Measurements from ENCODE around the gene GTF2F1.

GTF2F1 gene, protein sequence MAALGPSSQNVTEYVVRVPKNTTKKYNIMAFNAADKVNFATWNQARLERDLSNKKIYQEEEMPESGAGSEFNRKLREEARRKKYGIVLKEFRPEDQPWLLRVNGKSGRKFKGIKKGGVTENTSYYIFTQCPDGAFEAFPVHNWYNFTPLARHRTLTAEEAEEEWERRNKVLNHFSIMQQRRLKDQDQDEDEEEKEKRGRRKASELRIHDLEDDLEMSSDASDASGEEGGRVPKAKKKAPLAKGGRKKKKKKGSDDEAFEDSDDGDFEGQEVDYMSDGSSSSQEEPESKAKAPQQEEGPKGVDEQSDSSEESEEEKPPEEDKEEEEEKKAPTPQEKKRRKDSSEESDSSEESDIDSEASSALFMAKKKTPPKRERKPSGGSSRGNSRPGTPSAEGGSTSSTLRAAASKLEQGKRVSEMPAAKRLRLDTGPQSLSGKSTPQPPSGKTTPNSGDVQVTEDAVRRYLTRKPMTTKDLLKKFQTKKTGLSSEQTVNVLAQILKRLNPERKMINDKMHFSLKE

DNA sequence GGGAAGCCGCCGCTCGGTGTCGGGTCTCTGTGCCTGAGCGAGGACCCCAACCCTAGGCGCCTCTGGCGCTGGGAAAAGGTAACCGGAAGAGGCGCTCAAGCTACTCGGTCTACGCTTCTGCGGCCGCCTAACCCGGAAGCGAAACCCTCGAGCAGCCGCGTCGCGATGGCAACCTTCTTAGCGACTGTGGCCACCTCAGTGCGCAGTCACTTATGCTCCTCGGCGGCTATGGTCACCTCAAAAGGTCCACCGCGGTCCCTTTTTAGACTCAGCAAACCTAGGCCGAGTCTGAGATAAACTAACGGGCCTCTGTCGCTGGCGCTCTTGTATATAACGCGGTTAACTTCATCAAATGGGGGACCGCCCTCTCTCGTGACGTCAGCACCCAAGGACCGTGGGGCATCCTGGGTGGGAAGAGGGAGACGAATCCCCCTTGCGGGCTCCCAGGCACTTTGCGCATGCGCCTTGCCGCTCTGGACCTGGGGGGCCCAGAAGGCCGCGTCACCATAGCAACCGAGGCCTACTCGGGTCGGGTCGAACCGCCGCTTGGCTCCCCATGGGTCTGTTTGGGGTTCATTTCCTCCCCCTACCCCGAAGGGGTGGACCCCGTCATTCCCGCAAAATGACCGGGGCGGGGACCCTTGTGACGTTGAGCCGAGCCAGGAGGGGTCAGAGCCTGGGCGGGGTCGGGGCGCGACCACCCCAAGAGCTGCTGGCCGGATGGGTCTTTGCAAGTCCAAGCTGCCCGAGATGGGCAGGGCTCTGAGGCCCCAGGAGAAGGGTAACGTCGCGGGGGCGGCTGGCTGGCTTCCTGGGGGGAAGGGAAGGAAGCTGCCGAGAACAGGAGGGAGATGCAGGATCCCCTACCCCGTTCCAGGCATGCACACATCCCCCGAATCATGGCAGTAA lies at the start of gene GTF2F1:
GTF2F1 (minus strand) TSS at position 91 of the 909 bp plus-strand sequence. CDS start 169 bp downstream, outside the sequence.
- H3K9me3 ChIP-seq (ENCODE audit: low read depth, low read length): no peaks in the 10 kb centered on the region
- peaks cover 27% of the 10 kb centered on the region for H3K36me3 ChIP-seq (ENCODE audit: insufficient read depth, low read length)
- peak; percentile 35 for TF ChIP-seq FOXP2 (optimal IDR thresholded peaks at IDR 0.05; ENCODE audit: control extremely low read depth, extremely low read length, insufficient read depth)
- peak; percentile 75 for TF ChIP-seq POLR2AphosphoS5 (IDR thresholded peaks at IDR 0.05; ENCODE audit: borderline replicate concordance, low read depth, low read length)
- TF ChIP-seq EZH2 (IDR thresholded peaks at IDR 0.05): no peak
- peak; percentile 88 for DNase-seq (ENCODE audit: low read depth, low spot score)
- H3K27ac ChIP-seq: peak within 1 kb of the TSS; percentile 73
- peak within 1 kb of the TSS; percentile 87 for H3K9ac ChIP-seq (ENCODE audit: insufficient read length)
- H3K4me3 ChIP-seq: peak within 1 kb of the TSS; percentile 81

DNA sequence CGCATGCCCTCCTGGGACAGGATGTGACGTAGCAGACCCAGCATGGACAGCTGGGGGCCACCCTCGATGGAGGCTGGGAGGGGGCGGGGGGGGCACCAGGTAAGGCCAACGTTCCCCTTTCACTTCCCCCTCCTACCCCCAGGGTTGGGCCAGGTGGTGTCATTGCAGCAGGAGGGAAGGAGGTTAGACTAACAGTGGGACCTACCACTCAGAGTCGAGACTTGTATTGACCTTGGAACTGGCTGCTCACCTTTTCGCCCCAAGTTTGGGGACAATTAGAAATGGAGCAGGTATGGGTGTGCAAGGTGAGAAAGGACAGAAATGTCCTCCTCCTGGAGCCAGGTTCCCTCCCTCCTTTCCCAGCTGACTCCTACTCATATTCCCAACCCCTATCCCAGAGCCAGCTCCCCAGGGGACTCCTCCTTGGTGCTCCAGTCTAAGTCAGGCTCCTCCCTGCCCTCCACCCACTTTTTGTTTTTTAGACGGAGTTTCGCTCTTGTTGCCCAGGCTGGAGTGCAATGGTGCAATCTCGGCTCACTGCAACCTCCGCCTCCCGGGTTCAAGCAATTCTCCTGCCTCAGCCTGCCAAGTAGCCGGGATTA lies 49.2 kb upstream of the GTF2F1 start:
- no peaks in the 10 kb centered on the region for H3K9me3 ChIP-seq (ENCODE audit: low read depth, low read length)
- H3K36me3 ChIP-seq (ENCODE audit: insufficient read depth, low read length): no peaks in the 10 kb centered on the region
- no peak for DNase-seq (ENCODE audit: low read depth, low spot score)
- no peak overlapping the region for H3K4me3 ChIP-seq
- H3K9ac ChIP-seq (ENCODE audit: insufficient read length): no peak overlapping the region
- no peak overlapping the region for H3K27ac ChIP-seq
- TF ChIP-seq EZH2 (IDR thresholded peaks at IDR 0.05) (no peak), POLR2AphosphoS5 (IDR thresholded peaks at IDR 0.05; ENCODE audit: borderline replicate concordance, low read depth, low read length) (no peak), FOXP2 (optimal IDR thresholded peaks at IDR 0.05; ENCODE audit: control extremely low read depth, extremely low read length, insufficient read depth) (no peak)

DNA sequence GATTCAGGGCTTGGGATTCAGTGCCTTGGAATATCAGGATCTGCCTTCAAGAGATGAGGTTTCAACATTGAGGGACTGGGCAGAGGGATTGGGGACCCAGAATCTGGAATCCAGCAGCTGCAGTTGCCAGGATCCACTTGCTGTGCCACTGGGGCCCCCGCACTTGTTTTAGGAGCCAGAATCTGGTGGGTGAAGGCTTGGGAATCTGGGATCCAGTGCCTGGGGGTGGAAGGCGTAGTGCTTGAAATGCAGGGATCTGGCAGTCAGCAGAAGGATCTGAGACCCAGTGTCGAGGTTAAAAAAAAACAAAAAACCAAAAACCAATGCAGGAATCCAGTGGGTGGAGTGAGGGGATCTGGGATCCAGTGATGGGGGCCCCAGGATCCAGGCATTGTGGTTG lies 47.9 kb upstream of the GTF2F1 start:
- Histone ChIP-seq H3K9ac (ENCODE audit: insufficient read length) (no peak overlapping the region), H3K4me3 (no peak overlapping the region), H3K9me3 (ENCODE audit: low read depth, low read length) (no peaks in the 10 kb centered on the region), H3K36me3 (ENCODE audit: insufficient read depth, low read length) (no peaks in the 10 kb centered on the region), H3K27ac (no peak overlapping the region)
- TF ChIP-seq EZH2 (IDR thresholded peaks at IDR 0.05) (no peak), FOXP2 (optimal IDR thresholded peaks at IDR 0.05; ENCODE audit: control extremely low read depth, extremely low read length, insufficient read depth) (no peak), POLR2AphosphoS5 (IDR thresholded peaks at IDR 0.05; ENCODE audit: borderline replicate concordance, low read depth, low read length) (no peak)
- no peak for DNase-seq (ENCODE audit: low read depth, low spot score)

- H3K36me3 ChIP-seq (ENCODE audit: insufficient read depth, low read length): no peaks in the 10 kb centered on the region
- H3K9me3 ChIP-seq (ENCODE audit: low read depth, low read length): no peaks in the 10 kb centered on the region
Measured at GRCh38 chr19:6439743-6440142, 46.8 kb upstream of the GTF2F1 start.

GRCh38 chr19:6433663-6434062 lies 40.7 kb upstream of the GTF2F1 start, which contains the start of gene SLC25A41:
TSS of gene SLC25A41 (minus strand) at chr19:6433763. CDS start at chr19:6433693, 70 bp downstream.
- Histone ChIP-seq H3K9me3 (ENCODE audit: low read depth, low read length) (no peaks in the 10 kb centered on the region), H3K27ac (no peak within 1 kb of the TSS), H3K9ac (ENCODE audit: insufficient read length) (no peak within 1 kb of the TSS), H3K36me3 (ENCODE audit: insufficient read depth, low read length) (no peaks in the 10 kb centered on the region), H3K4me3 (no peak within 1 kb of the TSS)
- DNase-seq (ENCODE audit: low read depth, low spot score): no peak
- TF ChIP-seq POLR2AphosphoS5 (IDR thresholded peaks at IDR 0.05; ENCODE audit: borderline replicate concordance, low read depth, low read length): no peak
- no peak for TF ChIP-seq EZH2 (IDR thresholded peaks at IDR 0.05)
- no peak for TF ChIP-seq FOXP2 (optimal IDR thresholded peaks at IDR 0.05; ENCODE audit: control extremely low read depth, extremely low read length, insufficient read depth)

More at GRCh38 chr19:6439743-6440142, 46.8 kb upstream of the GTF2F1 start:
- H3K4me3 ChIP-seq: no peak overlapping the region
- DNase-seq (ENCODE audit: low read depth, low spot score): no peak
- no peak overlapping the region for H3K9ac ChIP-seq (ENCODE audit: insufficient read length)
- TF ChIP-seq EZH2 (IDR thresholded peaks at IDR 0.05): no peak
- no peak for TF ChIP-seq FOXP2 (optimal IDR thresholded peaks at IDR 0.05; ENCODE audit: control extremely low read depth, extremely low read length, insufficient read depth)
- no peak for TF ChIP-seq POLR2AphosphoS5 (IDR thresholded peaks at IDR 0.05; ENCODE audit: borderline replicate concordance, low read depth, low read length)
- no peak overlapping the region for H3K27ac ChIP-seq

- Histone ChIP-seq H3K9ac (ENCODE audit: insufficient read length) (no peak overlapping the region), H3K36me3 (ENCODE audit: insufficient read depth, low read length) (no peaks in the 10 kb centered on the region), H3K27ac (no peak overlapping the region), H3K9me3 (ENCODE audit: low read depth, low read length) (no peaks in the 10 kb centered on the region), H3K4me3 (no peak overlapping the region)
- DNase-seq (ENCODE audit: low read depth, low spot score): no peak
- TF ChIP-seq FOXP2 (optimal IDR thresholded peaks at IDR 0.05; ENCODE audit: control extremely low read depth, extremely low read length, insufficient read depth): no peak
- no peak for TF ChIP-seq EZH2 (IDR thresholded peaks at IDR 0.05)
- no peak for TF ChIP-seq POLR2AphosphoS5 (IDR thresholded peaks at IDR 0.05; ENCODE audit: borderline replicate concordance, low read depth, low read length)
Measured at GRCh38 chr19:6433165-6433564, 40.2 kb upstream of the GTF2F1 start.

DNA sequence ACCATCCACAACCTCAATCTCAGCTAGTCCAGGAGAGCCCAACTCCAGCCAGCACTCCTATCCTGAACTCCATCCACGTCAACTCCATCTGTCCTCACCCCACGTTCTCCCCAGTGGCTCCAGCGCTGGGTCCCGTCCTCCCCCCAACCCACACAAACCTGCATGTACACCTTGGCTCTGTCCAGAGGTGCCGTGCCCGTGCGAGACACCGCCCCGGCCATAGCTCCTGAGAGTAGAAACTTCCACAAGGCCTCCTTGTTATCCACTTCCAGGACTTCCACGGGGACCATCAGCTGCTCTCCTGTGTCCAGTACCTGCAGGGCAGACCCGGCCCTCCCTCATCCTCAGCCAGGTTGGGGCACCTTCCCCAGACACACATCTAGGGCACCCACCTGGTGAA lies 38.9 kb upstream of the GTF2F1 start:
- no peaks in the 10 kb centered on the region for H3K9me3 ChIP-seq (ENCODE audit: low read depth, low read length)
- H3K9ac ChIP-seq (ENCODE audit: insufficient read length): no peak overlapping the region
- no peak for TF ChIP-seq POLR2AphosphoS5 (IDR thresholded peaks at IDR 0.05; ENCODE audit: borderline replicate concordance, low read depth, low read length)
- TF ChIP-seq FOXP2 (optimal IDR thresholded peaks at IDR 0.05; ENCODE audit: control extremely low read depth, extremely low read length, insufficient read depth): no peak
- no peak for TF ChIP-seq EZH2 (IDR thresholded peaks at IDR 0.05)
- H3K4me3 ChIP-seq: no peak overlapping the region
- H3K36me3 ChIP-seq (ENCODE audit: insufficient read depth, low read length): no peaks in the 10 kb centered on the region
- no peak overlapping the region for H3K27ac ChIP-seq
- no peak for DNase-seq (ENCODE audit: low read depth, low spot score)

All from SK-N-MC (cell line).